Measurements from ENCODE around the gene ATP2C2. TPM values are rescaled to one million over a fixed set of nuclear protein-coding genes. Genes with fewer than 3 reads are reported as not detected.

The ATP2C2 gene
- total RNA-seq, 2 donors from 2014 or later, result 2.0 to 2.6 TPM

- no peaks in the 10 kb centered on the region for H3K4me1 Mint-ChIP-seq
- H3K4me1 ChIP-seq (ENCODE audit: control insufficient read depth, insufficient read depth, low read length), result no peaks in the 10 kb centered on the region
- H3K4me3 ChIP-seq (ENCODE audit: low read length), result no peak overlapping the region
- 90 to 100% methylated on average over 4 of the region's 4 CpGs for whole genome bisulfite sequencing, 2 experiments (ENCODE audit: insufficient coverage in 1 of 2, insufficient read length in 1 of 2)
- H3K9ac ChIP-seq (ENCODE audit: extremely low read depth, low read length, poor library complexity, severe bottlenecking), result no peak overlapping the region
- no peak for DNase-seq
- peaks cover 54% of the 10 kb centered on the region for H3K36me3 Mint-ChIP-seq (ENCODE audit: low read depth)
- no peak overlapping the region for H3K27ac Mint-ChIP-seq
- no peak overlapping the region for H3K4me3 Mint-ChIP-seq
- peaks cover 22% of the 10 kb centered on the region for H3K36me3 ChIP-seq (ENCODE audit: control insufficient read depth, insufficient read depth, low read length)
- TF ChIP-seq CTCF (conservative IDR thresholded peaks at IDR 0.05), result no peak
- peaks cover 36% of the 10 kb centered on the region for H3K9me3 Mint-ChIP-seq
- H3K27me3 Mint-ChIP-seq (ENCODE audit: insufficient read depth), result no peaks in the 10 kb centered on the region
- no peaks in the 10 kb centered on the region for H3K27me3 ChIP-seq (ENCODE audit: control insufficient read depth, insufficient read depth, low read length, poor library complexity, severe bottlenecking)
- H3K9me3 ChIP-seq (ENCODE audit: control insufficient read depth, low read length), result peaks cover 25% of the 10 kb centered on the region
- no peak overlapping the region for H3K27ac ChIP-seq (ENCODE audit: low read depth, low read length)
Measured at GRCh38 chr16:84471966-84472365, 103.6 kb downstream of the ATP2C2 start.

- H3K36me3 Mint-ChIP-seq (ENCODE audit: low read depth), result peaks cover 52% of the 10 kb centered on the region
- H3K27ac ChIP-seq (ENCODE audit: low read depth, low read length), result no peak overlapping the region
Measured at GRCh38 chr16:84475643-84476240, 107.4 kb downstream of the ATP2C2 start.

GRCh38 chr16:84476401-84476800, 108.1 kb downstream of the ATP2C2 start:
- no peak overlapping the region for H3K27ac ChIP-seq (ENCODE audit: low read depth, low read length)
- H3K27me3 ChIP-seq (ENCODE audit: control insufficient read depth, insufficient read depth, low read length, poor library complexity, severe bottlenecking), result no peaks in the 10 kb centered on the region
- peaks cover 49% of the 10 kb centered on the region for H3K36me3 Mint-ChIP-seq (ENCODE audit: low read depth)
- H3K9ac ChIP-seq (ENCODE audit: extremely low read depth, low read length, poor library complexity, severe bottlenecking), result no peak overlapping the region
- peaks cover 4% of the 10 kb centered on the region for H3K36me3 ChIP-seq (ENCODE audit: control insufficient read depth, insufficient read depth, low read length)
- H3K27ac Mint-ChIP-seq, result no peak overlapping the region
- peaks cover 23% of the 10 kb centered on the region for H3K9me3 Mint-ChIP-seq
- no peak for DNase-seq
- no peak for TF ChIP-seq CTCF (conservative IDR thresholded peaks at IDR 0.05)
- no peaks in the 10 kb centered on the region for H3K4me1 ChIP-seq (ENCODE audit: control insufficient read depth, insufficient read depth, low read length)
- 95 to 100% methylated on average over 7 to 8 of the region's 8 CpGs for WGBS, 2 experiments (ENCODE audit: insufficient coverage in 1 of 2, insufficient read length in 1 of 2)
- no peaks in the 10 kb centered on the region for H3K27me3 Mint-ChIP-seq (ENCODE audit: insufficient read depth)
- no peak overlapping the region for H3K4me3 Mint-ChIP-seq
- H3K4me3 ChIP-seq (ENCODE audit: low read length), result no peak overlapping the region
- no peaks in the 10 kb centered on the region for H3K4me1 Mint-ChIP-seq
- H3K9me3 ChIP-seq (ENCODE audit: control insufficient read depth, low read length), result peaks cover 9% of the 10 kb centered on the region

More at GRCh38 chr16:84475643-84476240, 107.4 kb downstream of the ATP2C2 start:
- 93% methylated on average over 4 to 8 of the region's 8 CpGs for WGBS, 2 experiments (ENCODE audit: insufficient coverage in 1 of 2, insufficient read length in 1 of 2)
- Histone ChIP-seq H3K9me3 (ENCODE audit: control insufficient read depth, low read length) (peaks cover 9% of the 10 kb centered on the region), H3K9ac (ENCODE audit: extremely low read depth, low read length, poor library complexity, severe bottlenecking) (no peak overlapping the region), H3K36me3 (ENCODE audit: control insufficient read depth, insufficient read depth, low read length) (peaks cover 4% of the 10 kb centered on the region), H3K27me3 (ENCODE audit: control insufficient read depth, insufficient read depth, low read length, poor library complexity, severe bottlenecking) (no peaks in the 10 kb centered on the region), H3K4me3 (ENCODE audit: low read length) (no peak overlapping the region), H3K4me1 (ENCODE audit: control insufficient read depth, insufficient read depth, low read length) (no peaks in the 10 kb centered on the region)
- Mint-ChIP-seq H3K4me1 (no peaks in the 10 kb centered on the region), H3K27ac (no peak overlapping the region), H3K27me3 (ENCODE audit: insufficient read depth) (no peaks in the 10 kb centered on the region), H3K4me3 (no peak overlapping the region), H3K9me3 (peaks cover 23% of the 10 kb centered on the region)
- no peak for TF ChIP-seq CTCF (conservative IDR thresholded peaks at IDR 0.05)
- no peak for DNase-seq
